H1 (cell line): Measurements from ENCODE around the gene RELB. TPM values are rescaled to one million over a fixed set of nuclear protein-coding genes. Genes with fewer than 3 reads are reported as not detected.

Experiments used
- CTCF ChIA-PET: fragments of 300-600 bp; sonication (Branson Sonifier 250); formaldehyde crosslinking; loops from one replicate; lab custom pipeline; 2021; ENCODE audit not compliant: partially characterized antibody; lab: Charles Lee
- POLR2A ChIA-PET: fragments of 300-600 bp; sonication (Branson Sonifier 250); formaldehyde crosslinking; loops from one replicate; lab custom pipeline; 2021; ENCODE audit warnings: inconsistent platforms; ENCODE audit not compliant: partially characterized antibody; lab: Charles Lee
- DNase-seq, 2 experiments: peaks; one replicate each; pipeline versions ENCODE4 v3.0.0 to v3.0.0-alpha.2; 2010 to 2022; ENCODE audit warnings: low spot score in 2 of 2, low read depth in 1 of 2, mixed read lengths in 1 of 2
- FAIRE-seq: peaks from 2 replicates; lab custom pipeline; 2011; peaks lifted over from hg19 to GRCh38; lab: Jason Lieb, UNC
- H2AFZ ChIP-seq: 2 replicates; pipeline ENCODE4 v1.8.1; 2012; ENCODE audit warnings: low read length, inconsistent platforms
- H2AK5ac ChIP-seq: 2 replicates; pipeline ENCODE4 v1.6.1; 2013; ENCODE audit warnings: low read depth, low read length
- H2BK120ac ChIP-seq: replicated peaks from 2 replicates; pipeline ENCODE3; 2013; ENCODE audit warnings: low read depth, low read length, inconsistent platforms
- H2BK12ac ChIP-seq: 2 replicates; pipeline ENCODE4 v1.6.1; 2013; ENCODE audit warnings: low read depth, low read length
- H2BK15ac ChIP-seq: 2 replicates; pipeline ENCODE4 v1.6.1; 2013; ENCODE audit warnings: low read length
- H2BK20ac ChIP-seq: 2 replicates; pipeline ENCODE4 v1.6.1; 2013; ENCODE audit warnings: low read length
- H2BK5ac ChIP-seq: 2 replicates; pipeline ENCODE4 v1.6.1; 2013; ENCODE audit warnings: low read depth, low read length
- H3K14ac ChIP-seq: 2 replicates; pipeline ENCODE4 v1.6.1; 2013; ENCODE audit warnings: inconsistent platforms; ENCODE audit not compliant: insufficient read length
- H3K18ac ChIP-seq: 2 replicates; pipeline ENCODE4 v1.6.1; 2013; ENCODE audit warnings: low read length; ENCODE audit errors: extremely low read depth
- H3K23ac ChIP-seq: 2 replicates; pipeline ENCODE4 v1.6.1; 2013; ENCODE audit warnings: inconsistent platforms; ENCODE audit not compliant: insufficient read length
- H3K23me2 ChIP-seq: 2 replicates; pipeline ENCODE4 v1.6.1; 2013; ENCODE audit warnings: low read depth, low read length
- H3K27ac ChIP-seq: 2 replicates; pipeline ENCODE4 v1.6.1; 2011; ENCODE audit warnings: low read depth, low read length, inconsistent platforms
- H3K27me3 ChIP-seq, 4 experiments: replicated peaks in 1 of 4; 1 replicate in 1 of 4; 2 replicates in 3 of 4; pipeline versions ENCODE4 v1.6.1 to v1.8.1; 2011 to 2013; ENCODE audit warnings: low read length in 3 of 4, mild to moderate bottlenecking in 3 of 4, inconsistent platforms in 2 of 4, mixed read lengths in 2 of 4, moderate library complexity in 1 of 4; ENCODE audit not compliant: control insufficient read depth in 3 of 4, insufficient read depth in 3 of 4; ENCODE audit errors: extremely low read depth in 1 of 4
- H3K36me3 ChIP-seq, 4 experiments: 2 replicates each; pipeline versions ENCODE4 v1.6.1 to v1.8.1; 2011 to 2013; ENCODE audit warnings: mild to moderate bottlenecking in 4 of 4, low read length in 3 of 4, moderate library complexity in 2 of 4, control low read depth in 1 of 4, inconsistent platforms in 1 of 4; ENCODE audit not compliant: insufficient read depth in 4 of 4, control insufficient read depth in 2 of 4
- H3K4ac ChIP-seq: replicated peaks from 2 replicates; pipeline ENCODE3; 2013; ENCODE audit warnings: low read length, low read depth, mixed read lengths, inconsistent platforms; ENCODE audit not compliant: insufficient read length
- H3K4me1 ChIP-seq, 4 experiments: replicated peaks in 1 of 4; 1 replicate in 1 of 4; 2 replicates in 3 of 4; pipeline versions ENCODE4 v1.6.1 to v1.8.1; 2011 to 2013; ENCODE audit warnings: low read length in 3 of 4, inconsistent platforms in 2 of 4, mixed read lengths in 1 of 4; ENCODE audit not compliant: insufficient read depth in 4 of 4, control insufficient read depth in 3 of 4
- H3K4me2 ChIP-seq, 2 experiments: 2 replicates each; pipeline versions ENCODE4 v1.6.1 to v1.8.1; 2011 to 2013; ENCODE audit warnings: low read depth in 2 of 2, low read length in 2 of 2, control low read depth in 1 of 2, inconsistent platforms in 1 of 2, mild to moderate bottlenecking in 1 of 2; ENCODE audit not compliant: insufficient read depth in 1 of 2
- H3K4me3 ChIP-seq, 4 experiments: fragments of 200-600, 300-600 bp in 1 of 4; sonication (generic), shearing (Covaris generic), sonication (Bioruptor Twin) in 1 of 4; 2 replicates each; pipeline versions ENCODE4 v1.5.1 to v1.8.1; 2011 to 2016; ENCODE audit warnings: low read length in 4 of 4, low read depth in 3 of 4, control low read depth in 2 of 4, inconsistent platforms in 2 of 4, mild to moderate bottlenecking in 2 of 4, mixed read lengths in 1 of 4, moderate library complexity in 1 of 4; ENCODE audit not compliant: insufficient read depth in 2 of 4; ENCODE audit errors: extremely low read depth in 1 of 4
- H3K56ac ChIP-seq: replicated peaks from 2 replicates; pipeline ENCODE3; 2013; ENCODE audit warnings: low read depth, mild to moderate bottlenecking, mixed read lengths, low read length, inconsistent platforms; ENCODE audit not compliant: insufficient read length
- H3K79me1 ChIP-seq: 2 replicates; pipeline ENCODE4 v1.6.1; 2013; ENCODE audit warnings: low read depth, low read length, control low read depth
- H3K79me2 ChIP-seq, 2 experiments: 2 replicates each; pipeline versions ENCODE4 v1.6.1 to v1.8.1; 2012 to 2013; ENCODE audit warnings: low read length in 2 of 2, mild to moderate bottlenecking in 2 of 2, inconsistent platforms in 1 of 2; ENCODE audit not compliant: insufficient read depth in 2 of 2, control insufficient read depth in 1 of 2
- H3K9ac ChIP-seq, 4 experiments: replicated peaks in 1 of 4; 1 replicate in 1 of 4; 2 replicates in 3 of 4; pipeline versions ENCODE4 v1.6.1 to v1.8.1; 2011 to 2013; ENCODE audit warnings: low read depth in 3 of 4, low read length in 3 of 4, control low read depth in 2 of 4, mild to moderate bottlenecking in 2 of 4, moderate library complexity in 2 of 4, inconsistent platforms in 1 of 4; ENCODE audit errors: extremely low read depth in 1 of 4
- H3K9me3 ChIP-seq, 2 experiments: 2 replicates each; pipeline versions ENCODE4 v1.6.1 to v1.8.1; 2012 to 2013; ENCODE audit warnings: mild to moderate bottlenecking in 2 of 2, moderate library complexity in 2 of 2, control low read depth in 1 of 2, inconsistent platforms in 1 of 2, low read depth in 1 of 2, low read length in 1 of 2, mixed read lengths in 1 of 2; ENCODE audit not compliant: insufficient read depth in 2 of 2
- H4K20me1 ChIP-seq, 2 experiments: replicated peaks in 1 of 2; 2 replicates each; pipeline versions ENCODE3 to v1.8.1; 2011 to 2013; ENCODE audit warnings: inconsistent platforms in 2 of 2, low read length in 2 of 2, mild to moderate bottlenecking in 1 of 2; ENCODE audit not compliant: insufficient read depth in 2 of 2, control insufficient read depth in 1 of 2
- H4K5ac ChIP-seq: 2 replicates; pipeline ENCODE4 v1.6.1; 2013; ENCODE audit warnings: low read length, low read depth, mixed read lengths, inconsistent platforms; ENCODE audit not compliant: insufficient read length
- H4K8ac ChIP-seq: 2 replicates; pipeline ENCODE4 v1.8.0; 2013; ENCODE audit warnings: mild to moderate bottlenecking, moderate library complexity, low read length, inconsistent platforms; ENCODE audit not compliant: insufficient read depth; ENCODE audit errors: extremely low read depth
- H4K91ac ChIP-seq: replicated peaks from 2 replicates; pipeline ENCODE3; 2013; ENCODE audit warnings: low read length, mixed read lengths, inconsistent platforms; ENCODE audit not compliant: insufficient read length
- CREB1 ChIP-seq: IDR thresholded peaks from 2 replicates; pipeline ENCODE4 v1.6.1; 2012; ENCODE audit warnings: inconsistent platforms
- EZH2 ChIP-seq: fragments of 200-600 bp; sonication (generic); IDR thresholded peaks from 2 replicates; pipeline ENCODE4 v1.7.1; 2012; ENCODE audit warnings: low read depth, mild to moderate bottlenecking, moderate library complexity, low read length, inconsistent platforms; ENCODE audit not compliant: severe bottlenecking
- RAD21 ChIP-seq, 2 experiments: IDR thresholded peaks in 1 of 2; conservative IDR thresholded peaks in 1 of 2; 2 replicates each; pipeline ENCODE4 v1.6.1; 2011; ENCODE audit warnings: low read depth in 2 of 2, low read length in 2 of 2, improper control_type of control experiment in 1 of 2, inconsistent platforms in 1 of 2, mild to moderate bottlenecking in 1 of 2, moderate library complexity in 1 of 2
- SAP30 ChIP-seq: fragments of 300-600 bp; sonication (generic); IDR thresholded peaks from 2 replicates; pipeline ENCODE4 v1.7.1; 2012; ENCODE audit warnings: low read length, moderate library complexity, mild to moderate bottlenecking, inconsistent platforms; ENCODE audit not compliant: insufficient read depth, insufficient replicate concordance
- SP1 ChIP-seq: IDR thresholded peaks from 2 replicates; pipeline ENCODE4 v1.6.1; 2011; ENCODE audit warnings: low read depth, low read length
- WGBS, 2 experiments: shearing (Covaris generic) in 1 of 2; methylation state at CpG; one replicate each; pipeline versions ENCODE4 v1.1.6 to v1.1.7; 2013 to 2015; ENCODE audit warnings: low lambda C conversion rate in 2 of 2, mixed read lengths in 2 of 2, inconsistent platforms in 1 of 2, low coverage in 1 of 2, missing lambda C conversion rate in 1 of 2; ENCODE audit not compliant: insufficient replicate concordance in 2 of 2, insufficient coverage in 1 of 2, insufficient read length in 1 of 2; ENCODE audit errors: extremely low coverage in 1 of 2, missing lambda C conversion rate in 1 of 2; 5-methylcytosine and 5-hydroxymethylcytosine counted together
- polyA plus RNA-seq, 7 experiments: library from polyadenylated mRNA; depleted of rRNA in 3 of 7; stranded (reverse) in 5 of 7; unstranded in 2 of 7; fragments of >200 nt in 5 of 7; fragments of 200-250 nt in 2 of 7; gene quantifications; 1 replicate in 5 of 7; 2 replicates in 1 of 7; 4 replicates in 1 of 7; pipeline versions ENCODE4 v1.2.1 to v1.2.3, GENCODE V29; 2011 to 2013; ENCODE audit warnings: missing spikeins in 2 of 7, mixed read lengths in 2 of 7
- total RNA-seq: library from RNA; stranded (reverse); fragmentation: NEBNext Ultra II Directional; extraction: Animal tissue kit (Norgen Biotek cat#: 25700); gene quantifications from 2 replicates; pipeline ENCODE4 v1.2.1, GENCODE V29; 2021
- TF ChIP-seq, protein P1 (sequence below), 3 experiments: IDR thresholded peaks; 1 replicate in 2 of 3; 2 replicates in 1 of 3; pipeline versions ENCODE4 v1.5.1 to v1.6.1; 2011; ENCODE audit warnings: low read length in 3 of 3, mild to moderate bottlenecking in 3 of 3, inconsistent platforms in 2 of 3, low read depth in 1 of 3, moderate library complexity in 1 of 3; ENCODE audit not compliant: insufficient read depth in 1 of 3; ENCODE audit errors: control extremely low read depth in 1 of 3

RELB gene
- total and polyA plus RNA-seq, 2 of the 8 experiments (the other 6 are each of a cell fraction or from before 2014, with no cell fraction given) = 10.0 to 13.1 TPM

DNA sequence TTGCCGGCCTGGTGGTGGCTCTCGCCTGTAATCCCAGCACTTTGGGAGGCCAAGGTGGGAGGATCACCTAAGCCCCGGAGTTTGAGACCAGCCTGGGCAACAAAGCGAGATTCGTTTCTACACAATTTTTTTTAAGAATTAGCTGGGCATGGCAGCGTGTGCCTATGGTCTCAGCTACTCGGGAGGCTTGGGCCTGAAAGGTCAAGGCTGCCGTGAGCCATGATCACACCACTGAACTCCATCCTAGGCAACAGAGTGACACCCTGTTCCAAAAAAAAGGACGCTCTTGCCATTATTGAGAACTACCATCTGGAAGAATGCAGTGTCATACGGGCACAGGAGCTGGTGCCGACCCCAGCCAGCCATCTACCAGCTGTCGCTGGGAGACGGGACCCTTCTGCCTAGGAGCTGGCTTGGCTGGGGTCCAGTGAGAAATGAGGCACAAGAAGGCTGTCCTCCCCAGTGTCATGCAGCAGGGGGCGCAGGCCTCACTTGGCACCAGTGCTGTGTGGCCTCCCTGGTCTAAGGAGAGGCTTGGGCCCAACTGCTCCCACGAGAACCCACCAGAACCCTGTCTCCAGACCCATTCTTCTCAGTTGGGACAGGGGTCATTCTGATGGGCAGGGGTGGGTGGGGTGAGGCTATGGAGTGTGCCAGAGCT, 12.2 kb upstream of the RELB start:
- 89% methylated on average over 15 of the region's 15 CpGs; no CpG with 5 or more reads in 1 of the 2 experiments for WGBS, 2 experiments
- FAIRE-seq = no peak
- no peak overlapping the region for H4K91ac ChIP-seq

More for the DNA sequence above, 12.2 kb upstream of the RELB start:
- H3K4me1 ChIP-seq = no peaks in the 10 kb centered on the region
- TF ChIP-seq SAP30 (no peak), RAD21 (IDR thresholded peaks at IDR 0.05 in 1 of 2, conservative IDR thresholded peaks at IDR 0.05 in 1 of 2; ENCODE audit: low read depth in 2 of 2, low read length in 2 of 2) (peak; percentile 59 to 69; a peak in 3 of 4 replicates), SP1 (no peak), EZH2 (no peak), CREB1 (peak; percentile 41; the same call in 1 of the 2 replicates)
- TF ChIP-seq, protein P1, sequence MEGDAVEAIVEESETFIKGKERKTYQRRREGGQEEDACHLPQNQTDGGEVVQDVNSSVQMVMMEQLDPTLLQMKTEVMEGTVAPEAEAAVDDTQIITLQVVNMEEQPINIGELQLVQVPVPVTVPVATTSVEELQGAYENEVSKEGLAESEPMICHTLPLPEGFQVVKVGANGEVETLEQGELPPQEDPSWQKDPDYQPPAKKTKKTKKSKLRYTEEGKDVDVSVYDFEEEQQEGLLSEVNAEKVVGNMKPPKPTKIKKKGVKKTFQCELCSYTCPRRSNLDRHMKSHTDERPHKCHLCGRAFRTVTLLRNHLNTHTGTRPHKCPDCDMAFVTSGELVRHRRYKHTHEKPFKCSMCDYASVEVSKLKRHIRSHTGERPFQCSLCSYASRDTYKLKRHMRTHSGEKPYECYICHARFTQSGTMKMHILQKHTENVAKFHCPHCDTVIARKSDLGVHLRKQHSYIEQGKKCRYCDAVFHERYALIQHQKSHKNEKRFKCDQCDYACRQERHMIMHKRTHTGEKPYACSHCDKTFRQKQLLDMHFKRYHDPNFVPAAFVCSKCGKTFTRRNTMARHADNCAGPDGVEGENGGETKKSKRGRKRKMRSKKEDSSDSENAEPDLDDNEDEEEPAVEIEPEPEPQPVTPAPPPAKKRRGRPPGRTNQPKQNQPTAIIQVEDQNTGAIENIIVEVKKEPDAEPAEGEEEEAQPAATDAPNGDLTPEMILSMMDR (IDR thresholded peaks at IDR 0.05; ENCODE audit: control extremely low read depth in 1 of 3, insufficient read depth in 1 of 3, low read depth in 1 of 3, low read length in 3 of 3) = peak; percentile 81 to 95 (median 89)
- H2AFZ ChIP-seq = no peak overlapping the region
- no peak overlapping the region for H2BK5ac ChIP-seq
- H3K9ac ChIP-seq = no peak overlapping the region
- H4K5ac ChIP-seq = no peak overlapping the region
- DNase-seq = peak in 1 of 2 experiments; percentile 87
- no peak overlapping the region for H2BK15ac ChIP-seq
- H3K23ac ChIP-seq = no peak overlapping the region
- H3K9me3 ChIP-seq = no peaks in the 10 kb centered on the region
- H3K36me3 ChIP-seq = peaks cover 4 to 30% (median 12%) of the 10 kb centered on the region in 4 experiments; a peak in 7 of 8 replicates
- H2BK12ac ChIP-seq = no peak overlapping the region
- H4K20me1 ChIP-seq = peaks cover 2 to 15% of the 10 kb centered on the region in 2 experiments
- H4K8ac ChIP-seq = no peak overlapping the region
- H3K79me2 ChIP-seq = no peaks in the 10 kb centered on the region
- H3K4me2 ChIP-seq = no peak overlapping the region
- H2BK20ac ChIP-seq = no peak overlapping the region
- no peak overlapping the region for H3K4me3 ChIP-seq
- H3K27me3 ChIP-seq = no peaks in the 10 kb centered on the region
- CTCF ChIA-PET = interaction anchor here (0.8 to 4.6 kb wide), 26 partner anchors 10 to 198 kb away, joined by 3 to 34 read pairs (median 5); partner anchors contain the start of gene RELB
- no peak overlapping the region for H3K4ac ChIP-seq
- POLR2A ChIA-PET = interaction anchor here (0.9 to 2.1 kb wide), 5 partner anchors 12 to 96 kb away, joined by 3 to 11 read pairs (median 3); partner anchors contain the start of genes APOE and RELB
- H3K23me2 ChIP-seq = no peaks in the 10 kb centered on the region
- no peak overlapping the region for H2AK5ac ChIP-seq
- H3K27ac ChIP-seq = no peak overlapping the region
- H3K56ac ChIP-seq = no peak overlapping the region
- H3K14ac ChIP-seq = no peak overlapping the region
- no peak overlapping the region for H3K18ac ChIP-seq
- no peak overlapping the region for H2BK120ac ChIP-seq
- no peaks in the 10 kb centered on the region; the same call in 1 of the 2 replicates for H3K79me1 ChIP-seq
